Stimulated activated CD4-positive, alpha-beta T cell treated with anti-CD3 and anti-CD28 coated beads, TNF-alpha, amount 100 ng/mL, for 24 hours (primary cell): ENCODE measurements around the gene CORT.
"Not testable (repeated sequence)": the region's sequence is repeated elsewhere in the genome, so short reads cannot be mapped to it uniquely, and the experiment has no call there.

Experiments
- DNase-seq, 3 experiments: peaks; one replicate each; pipeline ENCODE4 v3.0.0-alpha.2; 2020; ENCODE audit warnings: low read depth in 3 of 3

CORT gene

GRCh38 chr1:10438677-10439163 lies 11.1 kb upstream of the CORT start:
- no peak for DNase-seq

GRCh38 chr1:10440305-10440704 lies 9.5 kb upstream of the CORT start:
- DNase-seq = no peak

- no peak for DNase-seq
Measured at GRCh38 chr1:10440794-10441193, 9.0 kb upstream of the CORT start.

GRCh38 chr1:10444248-10444647 lies 5.6 kb upstream of the CORT start:
- DNase-seq = no peak

- DNase-seq = no peak
Measured at GRCh38 chr1:10444795-10445397, 4.9 kb upstream of the CORT start.

GRCh38 chr1:10446790-10447422 lies 2.9 kb upstream of the CORT start:
- no peak for DNase-seq

GRCh38 chr1:10450156-10450814 lies 454 bp downstream of the CORT start:
- no peak for DNase-seq

GRCh38 chr1:10450836-10451235 lies 1.0 kb downstream of the CORT start:
- DNase-seq = no peak

- DNase-seq = no peak
Measured at GRCh38 chr1:10451287-10451686, 1.5 kb downstream of the CORT start.

GRCh38 chr1:10456048-10456447 lies 6.2 kb downstream of the CORT start:
- DNase-seq = no peak

GRCh38 chr1:10456661-10457060 lies 6.8 kb downstream of the CORT start:
- DNase-seq = no peak

GRCh38 chr1:10457462-10457861 lies 7.6 kb downstream of the CORT start:
- DNase-seq = not testable (repeated sequence)

GRCh38 chr1:10457875-10458274 lies 8.0 kb downstream of the CORT start:
- DNase-seq = no peak

- DNase-seq = no peak
Measured at GRCh38 chr1:10459184-10459583, 9.4 kb downstream of the CORT start.

GRCh38 chr1:10467078-10467477 lies 17.2 kb downstream of the CORT start:
- no peak for DNase-seq

GRCh38 chr1:10470043-10470442 lies 20.2 kb downstream of the CORT start:
- no peak for DNase-seq

GRCh38 chr1:10471411-10472219 lies 21.8 kb downstream of the CORT start:
- no peak for DNase-seq

GRCh38 chr1:10472220-10473144 lies 22.7 kb downstream of the CORT start, which contains the start of gene DFFA:
Gene DFFA, minus strand, starts transcription at chr1:10472529. Its CDS starts 71 bp downstream, at chr1:10472458.
- peak; percentile 78 to 90 (median 86) for DNase-seq

GRCh38 chr1:10473145-10473765 lies 23.4 kb downstream of the CORT start:
- DNase-seq = no peak

GRCh38 chr1:10474309-10474612 lies 24.4 kb downstream of the CORT start:
- DNase-seq = not testable (repeated sequence)
